ENCODE measurements around the gene MPDZ. TPM values are rescaled to one million over a fixed set of nuclear protein-coding genes. Genes with fewer than 3 reads are reported as not detected.
A peak's percentile ranks its signal among the peaks of the same experiment; 100 is the strongest.

The MPDZ gene
- polyA plus RNA-seq, 1 donor (not counting 4 experiments of a cell fraction or from before 2014, with no cell fraction given), result 9.0 TPM

GRCh38 chr9:13267743-13268142, 11.7 kb downstream of the MPDZ start:
- peak; percentile 91 for FAIRE-seq
- no peak overlapping the region for H3K4me3 ChIP-seq (ENCODE audit: control insufficient read depth in 2 of 3, extremely low read depth in 1 of 3, insufficient read depth in 2 of 3, low read depth in 1 of 3, low read length in 3 of 3)
- no peaks in the 10 kb centered on the region for H4K20me1 ChIP-seq (ENCODE audit: control insufficient read depth, extremely low read depth, insufficient read depth, low read length)
- H3K9me3 ChIP-seq (ENCODE audit: control insufficient read depth, low read depth, low read length), result no peaks in the 10 kb centered on the region
- no peak overlapping the region for H2AFZ ChIP-seq (ENCODE audit: control insufficient read depth, low read length)
- no peaks in the 10 kb centered on the region for H3K27me3 ChIP-seq (ENCODE audit: control insufficient read depth, extremely low read depth, insufficient read depth, low read length)
- DNase-seq (ENCODE audit: low read depth, low spot score), result no peak
- peaks cover 9% of the 10 kb centered on the region for H3K4me1 ChIP-seq (ENCODE audit: control insufficient read depth, extremely low read depth, insufficient read depth, low read length)
- TF ChIP-seq CTCF (optimal IDR thresholded peaks at IDR 0.05 in 1 of 3, IDR thresholded peaks at IDR 0.05 in 1 of 3, conservative IDR thresholded peaks at IDR 0.05 in 1 of 3; ENCODE audit: extremely low read depth in 1 of 3, insufficient read depth in 2 of 3, low read length in 3 of 3) (no peak), EZH2 (IDR thresholded peaks at IDR 0.05; ENCODE audit: low read length) (no peak)
- no peak overlapping the region for H3K27ac ChIP-seq (ENCODE audit: control insufficient read depth, insufficient read depth, low read length)
- no peak overlapping the region for H3K9ac ChIP-seq (ENCODE audit: control insufficient read depth, extremely low read depth, insufficient read depth, low read length)
- no peaks in the 10 kb centered on the region for H3K9me1 ChIP-seq (ENCODE audit: control insufficient read depth, extremely low read depth, insufficient read depth, low read length)
- no peaks in the 10 kb centered on the region for H3K36me3 ChIP-seq (ENCODE audit: control insufficient read depth in 2 of 2, extremely low read depth in 1 of 2, insufficient read depth in 2 of 2, low read length in 2 of 2)
- no peaks in the 10 kb centered on the region for H3K79me2 ChIP-seq (ENCODE audit: control insufficient read depth, insufficient read depth, low read length)
- dilution Hi-C loops (cut with MboI; ENCODE audit: extremely low pct_ligation_motif_present, low sequenced_read_pairs), result no loop called here
- H3K4me2 ChIP-seq (ENCODE audit: control insufficient read depth, extremely low read depth, insufficient read depth, low read depth, low read length), result peak overlapping the region; percentile 34

- Histone ChIP-seq H3K27ac (ENCODE audit: control insufficient read depth, insufficient read depth, low read length) (no peak overlapping the region), H3K27me3 (ENCODE audit: control insufficient read depth, extremely low read depth, insufficient read depth, low read length) (no peaks in the 10 kb centered on the region), H4K20me1 (ENCODE audit: control insufficient read depth, extremely low read depth, insufficient read depth, low read length) (no peaks in the 10 kb centered on the region), H3K4me3 (ENCODE audit: control insufficient read depth in 2 of 3, extremely low read depth in 1 of 3, insufficient read depth in 2 of 3, low read depth in 1 of 3, low read length in 3 of 3) (no peak overlapping the region), H2AFZ (ENCODE audit: control insufficient read depth, low read length) (no peak overlapping the region), H3K4me1 (ENCODE audit: control insufficient read depth, extremely low read depth, insufficient read depth, low read length) (peaks cover 9% of the 10 kb centered on the region), H3K9ac (ENCODE audit: control insufficient read depth, extremely low read depth, insufficient read depth, low read length) (no peak overlapping the region), H3K9me1 (ENCODE audit: control insufficient read depth, extremely low read depth, insufficient read depth, low read length) (no peaks in the 10 kb centered on the region), H3K36me3 (ENCODE audit: control insufficient read depth in 2 of 2, extremely low read depth in 1 of 2, insufficient read depth in 2 of 2, low read length in 2 of 2) (no peaks in the 10 kb centered on the region), H3K9me3 (ENCODE audit: control insufficient read depth, low read depth, low read length) (no peaks in the 10 kb centered on the region), H3K4me2 (ENCODE audit: control insufficient read depth, extremely low read depth, insufficient read depth, low read depth, low read length) (no peak overlapping the region), H3K79me2 (ENCODE audit: control insufficient read depth, insufficient read depth, low read length) (no peaks in the 10 kb centered on the region)
- DNase-seq (ENCODE audit: low read depth, low spot score), result no peak
- dilution Hi-C loops (cut with MboI; ENCODE audit: extremely low pct_ligation_motif_present, low sequenced_read_pairs), result no loop called here
- no peak for TF ChIP-seq CTCF (optimal IDR thresholded peaks at IDR 0.05 in 1 of 3, IDR thresholded peaks at IDR 0.05 in 1 of 3, conservative IDR thresholded peaks at IDR 0.05 in 1 of 3; ENCODE audit: extremely low read depth in 1 of 3, insufficient read depth in 2 of 3, low read length in 3 of 3)
- TF ChIP-seq EZH2 (IDR thresholded peaks at IDR 0.05; ENCODE audit: low read length), result no peak
- FAIRE-seq, result no peak
Measured at GRCh38 chr9:13266167-13266566, 13.3 kb downstream of the MPDZ start.

All from keratinocyte (primary cell).